ENCODE results near the gene RASL10B.

The RASL10B gene

DNA sequence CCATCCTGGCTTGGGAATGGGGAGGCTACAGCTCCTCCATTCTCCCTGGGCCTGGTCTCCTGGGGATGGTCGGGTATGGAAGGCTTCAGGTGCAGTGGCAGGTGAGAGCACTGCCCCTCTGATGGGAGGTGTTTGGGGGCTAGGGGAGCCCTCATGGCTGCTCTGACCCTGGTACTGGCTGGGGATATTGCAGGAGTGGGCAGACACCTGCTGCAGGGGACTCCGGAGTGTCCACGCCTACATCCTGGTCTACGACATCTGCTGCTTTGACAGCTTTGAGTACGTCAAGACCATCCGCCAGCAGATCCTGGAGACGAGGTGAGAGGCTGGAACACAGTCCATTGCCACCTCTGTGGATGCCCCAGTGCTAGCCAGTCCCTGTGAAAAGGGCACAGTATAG lies 8.8 kb downstream of the RASL10B start:
- H3K36me3 ChIP-seq (ENCODE audit: control insufficient read depth in 5 of 5, insufficient read depth in 5 of 5, low read length in 5 of 5) = no peaks in the 10 kb centered on the region
- H3K9ac ChIP-seq (ENCODE audit: low read length in 5 of 5) = no peak overlapping the region
- peaks cover 0 to 12% (median 9%) of the 10 kb centered on the region in 5 donors for H3K4me1 ChIP-seq (ENCODE audit: control insufficient read depth in 5 of 5, insufficient read depth in 5 of 5, low read length in 5 of 5)
- peaks cover 4 to 41% (median 23%) of the 10 kb centered on the region in 5 donors for H3K27me3 ChIP-seq (ENCODE audit: control insufficient read depth in 5 of 5, insufficient read depth in 4 of 5, low read length in 5 of 5)
- no peak overlapping the region for H3K27ac ChIP-seq (ENCODE audit: low read depth, low read length)
- H3K4me3 ChIP-seq (ENCODE audit: low read depth in 1 of 5, low read length in 5 of 5) = no peak overlapping the region
- no peaks in the 10 kb centered on the region for H3K9me3 ChIP-seq (ENCODE audit: control insufficient read depth in 5 of 5, low read length in 5 of 5)

DNA sequence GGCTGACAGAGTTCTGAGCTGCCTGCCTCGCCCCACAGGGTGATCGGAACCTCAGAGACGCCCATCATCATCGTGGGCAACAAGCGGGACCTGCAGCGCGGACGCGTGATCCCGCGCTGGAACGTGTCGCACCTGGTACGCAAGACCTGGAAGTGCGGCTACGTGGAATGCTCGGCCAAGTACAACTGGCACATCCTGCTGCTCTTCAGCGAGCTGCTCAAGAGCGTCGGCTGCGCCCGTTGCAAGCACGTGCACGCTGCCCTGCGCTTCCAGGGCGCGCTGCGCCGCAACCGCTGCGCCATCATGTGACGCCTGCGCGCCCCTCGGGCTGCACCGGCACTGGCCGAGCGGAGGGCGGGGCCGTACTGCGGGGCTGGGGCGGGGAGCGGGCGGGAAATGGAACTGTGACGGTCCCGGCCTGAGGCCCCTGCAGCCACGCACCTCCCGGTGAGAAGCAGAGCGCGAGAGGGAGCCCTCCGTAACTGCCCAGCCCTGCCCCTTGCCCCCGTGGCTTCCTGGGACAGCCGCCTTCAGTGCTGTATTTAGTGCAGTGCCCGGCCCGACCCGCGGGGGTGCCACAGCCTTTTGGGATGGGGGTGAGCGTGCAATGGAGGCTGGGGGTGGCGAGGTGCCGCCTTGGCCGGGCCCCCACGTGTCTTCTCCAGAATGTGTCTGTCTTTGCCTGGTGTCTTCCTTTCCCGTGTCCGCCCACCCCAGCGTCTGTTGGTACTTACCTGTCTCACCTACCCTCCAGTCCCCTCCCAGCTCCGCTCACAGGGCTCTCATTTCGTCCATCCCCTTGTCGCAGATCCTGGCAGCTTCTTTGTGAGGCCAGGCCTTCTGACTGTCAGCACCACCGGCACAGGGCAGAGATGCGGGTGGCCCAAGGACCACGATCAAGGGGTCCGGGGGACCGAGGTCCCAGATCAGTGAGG lies 9.8 kb downstream of the RASL10B start:
- H3K36me3 ChIP-seq (ENCODE audit: control insufficient read depth in 5 of 5, insufficient read depth in 5 of 5, low read length in 5 of 5) = no peaks in the 10 kb centered on the region
- H3K27ac ChIP-seq (ENCODE audit: low read depth, low read length) = no peak overlapping the region
- peak overlapping the region in 3 of 5 donors; percentile 13 to 37 (median 26) for H3K4me3 ChIP-seq (ENCODE audit: low read depth in 1 of 5, low read length in 5 of 5)
- H3K27me3 ChIP-seq (ENCODE audit: control insufficient read depth in 5 of 5, insufficient read depth in 4 of 5, low read length in 5 of 5) = peaks cover 4 to 42% (median 23%) of the 10 kb centered on the region in 5 donors
- H3K9ac ChIP-seq (ENCODE audit: low read length in 5 of 5) = no peak overlapping the region
- peaks cover 0 to 12% (median 9%) of the 10 kb centered on the region in 5 donors for H3K4me1 ChIP-seq (ENCODE audit: control insufficient read depth in 5 of 5, insufficient read depth in 5 of 5, low read length in 5 of 5)
- no peaks in the 10 kb centered on the region for H3K9me3 ChIP-seq (ENCODE audit: control insufficient read depth in 5 of 5, low read length in 5 of 5)

DNA sequence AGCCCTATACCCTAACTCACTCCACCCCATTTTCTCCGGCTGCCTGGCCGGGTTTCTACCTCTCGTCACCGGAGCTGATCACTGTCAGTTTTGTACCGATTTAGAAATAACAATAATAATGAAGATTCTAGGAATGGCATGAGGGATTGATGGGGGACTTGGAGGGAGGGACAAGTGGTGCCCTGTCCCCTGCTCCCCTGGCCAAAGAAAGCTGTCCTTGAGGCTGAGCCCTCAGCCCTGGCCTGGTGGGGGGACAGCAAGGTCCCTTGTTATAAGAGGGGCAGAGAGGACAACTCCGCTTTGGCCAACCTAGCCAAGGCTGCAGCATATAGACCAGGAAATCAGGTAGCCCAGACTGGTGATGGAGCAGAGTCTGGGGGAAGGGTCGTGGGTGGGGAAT lies 11.1 kb downstream of the RASL10B start:
- H3K27me3 ChIP-seq (ENCODE audit: control insufficient read depth in 5 of 5, insufficient read depth in 4 of 5, low read length in 5 of 5) = peaks cover 4 to 42% (median 23%) of the 10 kb centered on the region in 5 donors
- no peaks in the 10 kb centered on the region for H3K36me3 ChIP-seq (ENCODE audit: control insufficient read depth in 5 of 5, insufficient read depth in 5 of 5, low read length in 5 of 5)
- no peak overlapping the region for H3K4me3 ChIP-seq (ENCODE audit: low read depth in 1 of 5, low read length in 5 of 5)
- H3K4me1 ChIP-seq (ENCODE audit: control insufficient read depth in 5 of 5, insufficient read depth in 5 of 5, low read length in 5 of 5) = peaks cover 0 to 13% (median 9%) of the 10 kb centered on the region in 5 donors
- H3K9me3 ChIP-seq (ENCODE audit: control insufficient read depth in 5 of 5, low read length in 5 of 5) = no peaks in the 10 kb centered on the region
- H3K9ac ChIP-seq (ENCODE audit: low read length in 5 of 5) = no peak overlapping the region
- H3K27ac ChIP-seq (ENCODE audit: low read depth, low read length) = no peak overlapping the region

DNA sequence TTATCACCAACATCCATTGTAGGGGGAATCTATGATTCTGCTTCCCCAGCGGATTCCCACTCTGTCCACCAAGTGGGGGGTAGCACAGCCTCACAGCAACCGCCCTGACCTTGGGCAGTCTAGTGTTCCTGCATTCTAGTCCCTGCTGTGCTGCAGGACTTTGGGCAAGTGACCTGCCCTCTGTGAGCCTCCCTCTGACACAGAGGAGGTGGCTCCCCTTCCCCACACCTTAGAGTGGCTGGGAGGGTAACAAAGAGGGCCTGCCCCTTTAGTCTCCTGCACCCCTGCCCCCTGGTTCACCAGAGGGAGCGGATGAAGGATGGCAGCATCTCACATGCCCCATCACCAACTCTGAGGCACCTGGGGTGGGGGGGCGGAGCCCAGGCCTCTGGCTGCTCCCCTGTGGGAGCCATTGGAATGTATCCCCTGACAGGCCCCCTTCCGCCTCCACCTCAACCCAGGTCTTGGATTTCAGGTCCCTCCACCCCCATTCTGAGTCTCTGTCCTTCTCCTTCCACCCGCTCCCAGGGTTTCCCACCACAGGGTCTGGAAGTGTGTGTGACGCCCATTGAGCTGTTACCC lies 11.5 kb downstream of the RASL10B start:
- no peak overlapping the region for H3K9ac ChIP-seq (ENCODE audit: low read length in 5 of 5)
- peaks cover 4 to 45% (median 25%) of the 10 kb centered on the region in 5 donors for H3K27me3 ChIP-seq (ENCODE audit: control insufficient read depth in 5 of 5, insufficient read depth in 4 of 5, low read length in 5 of 5)
- no peaks in the 10 kb centered on the region for H3K36me3 ChIP-seq (ENCODE audit: control insufficient read depth in 5 of 5, insufficient read depth in 5 of 5, low read length in 5 of 5)
- no peak overlapping the region for H3K4me3 ChIP-seq (ENCODE audit: low read depth in 1 of 5, low read length in 5 of 5)
- H3K9me3 ChIP-seq (ENCODE audit: control insufficient read depth in 5 of 5, low read length in 5 of 5) = no peaks in the 10 kb centered on the region
- no peak overlapping the region for H3K27ac ChIP-seq (ENCODE audit: low read depth, low read length)
- H3K4me1 ChIP-seq (ENCODE audit: control insufficient read depth in 5 of 5, insufficient read depth in 5 of 5, low read length in 5 of 5) = peaks cover 0 to 17% (median 9%) of the 10 kb centered on the region in 5 donors

DNA sequence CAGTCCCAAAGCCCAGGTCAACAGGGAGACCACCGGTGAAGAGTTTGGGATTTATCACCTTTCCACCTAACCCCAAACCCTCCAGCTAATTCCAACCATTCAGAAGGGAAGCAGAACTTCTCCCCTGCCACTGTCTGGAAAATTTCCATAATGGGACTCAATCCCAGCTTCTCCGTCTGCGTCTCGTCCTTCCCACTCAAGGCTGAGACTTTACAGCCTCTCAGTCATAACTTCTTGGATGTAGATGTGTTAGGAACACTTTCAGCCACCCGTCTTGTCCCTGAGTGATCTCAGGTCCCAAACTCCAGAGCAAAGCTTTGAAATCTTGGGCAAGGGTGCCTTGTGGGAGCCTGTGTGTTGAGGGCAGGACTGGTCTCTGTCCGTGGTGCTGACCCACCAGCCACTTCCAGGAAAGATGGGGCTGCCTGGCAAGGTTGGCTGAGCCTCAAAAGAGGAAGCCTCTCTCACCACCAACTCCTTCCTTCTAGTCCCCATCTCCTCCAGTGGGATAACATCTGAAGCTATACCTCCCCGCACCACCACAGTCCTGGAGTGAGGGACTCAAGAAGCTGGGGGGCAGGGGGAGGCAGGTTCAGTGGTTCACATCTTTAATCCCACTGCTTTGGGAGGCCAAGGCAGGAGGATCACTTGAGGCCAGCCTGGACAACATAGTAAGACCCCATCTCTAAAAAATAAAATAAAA lies 12.3 kb downstream of the RASL10B start:
- no peak overlapping the region for H3K9ac ChIP-seq (ENCODE audit: low read length in 5 of 5)
- H3K27me3 ChIP-seq (ENCODE audit: control insufficient read depth in 5 of 5, insufficient read depth in 4 of 5, low read length in 5 of 5) = peaks cover 4 to 53% (median 28%) of the 10 kb centered on the region in 5 donors
- no peaks in the 10 kb centered on the region for H3K36me3 ChIP-seq (ENCODE audit: control insufficient read depth in 5 of 5, insufficient read depth in 5 of 5, low read length in 5 of 5)
- no peak overlapping the region for H3K4me3 ChIP-seq (ENCODE audit: low read depth in 1 of 5, low read length in 5 of 5)
- no peak overlapping the region for H3K27ac ChIP-seq (ENCODE audit: low read depth, low read length)
- H3K9me3 ChIP-seq (ENCODE audit: control insufficient read depth in 5 of 5, low read length in 5 of 5) = no peaks in the 10 kb centered on the region
- H3K4me1 ChIP-seq (ENCODE audit: control insufficient read depth in 5 of 5, insufficient read depth in 5 of 5, low read length in 5 of 5) = peaks cover 0 to 25% (median 10%) of the 10 kb centered on the region in 5 donors

DNA sequence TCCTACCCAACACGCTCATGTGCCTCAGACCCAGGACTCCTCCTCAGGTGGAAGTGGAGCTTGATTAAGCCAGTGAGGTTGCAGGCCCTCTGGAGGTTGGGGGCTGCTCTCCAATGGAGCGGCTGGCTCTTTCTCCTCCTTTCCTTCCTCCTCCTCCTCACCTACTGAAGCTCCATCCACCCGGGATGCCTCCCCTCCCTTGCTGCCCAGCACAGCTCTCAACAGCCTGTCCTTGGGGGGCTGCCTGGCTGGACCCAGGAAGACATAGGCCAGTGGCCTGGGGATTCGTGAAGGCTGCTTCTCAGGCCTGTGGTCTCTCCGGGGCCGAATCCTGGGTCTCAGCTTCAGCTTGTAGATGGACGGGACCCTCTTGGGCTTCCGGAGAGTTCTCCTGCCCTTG lies 13.4 kb downstream of the RASL10B start:
- peaks cover 4 to 64% (median 38%) of the 10 kb centered on the region in 5 donors for H3K27me3 ChIP-seq (ENCODE audit: control insufficient read depth in 5 of 5, insufficient read depth in 4 of 5, low read length in 5 of 5)
- peaks cover 0 to 32% (median 16%) of the 10 kb centered on the region in 5 donors for H3K4me1 ChIP-seq (ENCODE audit: control insufficient read depth in 5 of 5, insufficient read depth in 5 of 5, low read length in 5 of 5)
- H3K27ac ChIP-seq (ENCODE audit: low read depth, low read length) = no peak overlapping the region

DNA sequence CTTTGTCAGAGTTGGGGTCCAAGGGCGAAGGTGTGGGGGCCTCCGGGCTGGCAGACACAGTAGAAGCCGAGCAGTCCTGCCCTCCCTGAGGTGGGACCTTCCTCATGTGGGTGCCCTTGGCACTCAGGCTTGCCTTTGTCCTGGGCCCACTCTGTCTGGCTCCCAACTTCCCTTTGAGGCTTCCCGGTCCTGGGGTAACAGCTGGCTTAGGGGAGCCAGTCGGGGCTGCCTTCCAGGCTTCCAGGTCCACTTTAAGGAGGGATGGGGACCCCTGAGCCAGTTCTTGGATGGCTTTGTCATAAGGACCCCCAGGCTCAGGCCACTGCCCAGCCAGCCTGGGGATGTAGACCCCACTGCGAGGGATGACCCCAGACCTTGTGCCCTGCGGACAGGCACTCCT lies 13.8 kb downstream of the RASL10B start:
- peaks cover 0 to 36% (median 21%) of the 10 kb centered on the region in 5 donors for H3K4me1 ChIP-seq (ENCODE audit: control insufficient read depth in 5 of 5, insufficient read depth in 5 of 5, low read length in 5 of 5)
- H3K9me3 ChIP-seq (ENCODE audit: control insufficient read depth in 5 of 5, low read length in 5 of 5) = no peaks in the 10 kb centered on the region
- no peak overlapping the region for H3K9ac ChIP-seq (ENCODE audit: low read length in 5 of 5)
- H3K27ac ChIP-seq (ENCODE audit: low read depth, low read length) = no peak overlapping the region
- no peak overlapping the region for H3K4me3 ChIP-seq (ENCODE audit: low read depth in 1 of 5, low read length in 5 of 5)
- no peaks in the 10 kb centered on the region for H3K36me3 ChIP-seq (ENCODE audit: control insufficient read depth in 5 of 5, insufficient read depth in 5 of 5, low read length in 5 of 5)
- H3K27me3 ChIP-seq (ENCODE audit: control insufficient read depth in 5 of 5, insufficient read depth in 4 of 5, low read length in 5 of 5) = peaks cover 4 to 66% (median 40%) of the 10 kb centered on the region in 5 donors

More for the DNA sequence above, 13.4 kb downstream of the RASL10B start:
- no peak overlapping the region for H3K4me3 ChIP-seq (ENCODE audit: low read depth in 1 of 5, low read length in 5 of 5)
- no peak overlapping the region for H3K9ac ChIP-seq (ENCODE audit: low read length in 5 of 5)
- no peaks in the 10 kb centered on the region for H3K36me3 ChIP-seq (ENCODE audit: control insufficient read depth in 5 of 5, insufficient read depth in 5 of 5, low read length in 5 of 5)
- H3K9me3 ChIP-seq (ENCODE audit: control insufficient read depth in 5 of 5, low read length in 5 of 5) = no peaks in the 10 kb centered on the region

DNA sequence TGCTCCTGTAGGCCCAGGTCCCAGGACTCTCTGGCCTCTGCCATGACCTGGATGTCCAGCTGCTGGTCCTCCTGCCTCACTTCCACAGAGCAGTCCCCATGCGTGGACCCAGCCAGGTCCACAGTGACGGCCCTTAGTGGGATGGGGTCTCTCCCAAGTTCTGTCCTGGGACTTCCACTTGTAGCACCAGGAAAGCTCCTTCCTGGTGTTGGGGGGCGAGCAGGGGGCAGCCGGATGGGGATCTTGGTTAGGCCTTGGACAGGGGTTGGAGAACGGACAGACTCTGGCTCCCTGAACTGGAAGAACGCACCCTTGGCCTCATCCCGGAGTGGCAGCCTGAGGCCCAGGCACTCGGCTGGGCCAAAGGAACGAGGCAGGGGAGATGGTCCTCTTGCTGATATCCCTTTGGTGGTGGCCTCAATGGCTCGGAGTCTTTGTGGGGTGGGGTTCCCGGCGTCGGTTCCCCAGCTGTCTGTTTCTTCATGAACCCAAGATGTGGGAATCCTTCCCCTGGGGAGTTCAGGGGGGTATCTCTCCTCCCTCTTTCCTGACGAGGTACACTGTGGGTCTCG lies 14.4 kb downstream of the RASL10B start:
- H3K27me3 ChIP-seq (ENCODE audit: control insufficient read depth in 5 of 5, insufficient read depth in 4 of 5, low read length in 5 of 5) = peaks cover 3 to 65% (median 41%) of the 10 kb centered on the region in 5 donors
- no peaks in the 10 kb centered on the region for H3K9me3 ChIP-seq (ENCODE audit: control insufficient read depth in 5 of 5, low read length in 5 of 5)

DNA sequence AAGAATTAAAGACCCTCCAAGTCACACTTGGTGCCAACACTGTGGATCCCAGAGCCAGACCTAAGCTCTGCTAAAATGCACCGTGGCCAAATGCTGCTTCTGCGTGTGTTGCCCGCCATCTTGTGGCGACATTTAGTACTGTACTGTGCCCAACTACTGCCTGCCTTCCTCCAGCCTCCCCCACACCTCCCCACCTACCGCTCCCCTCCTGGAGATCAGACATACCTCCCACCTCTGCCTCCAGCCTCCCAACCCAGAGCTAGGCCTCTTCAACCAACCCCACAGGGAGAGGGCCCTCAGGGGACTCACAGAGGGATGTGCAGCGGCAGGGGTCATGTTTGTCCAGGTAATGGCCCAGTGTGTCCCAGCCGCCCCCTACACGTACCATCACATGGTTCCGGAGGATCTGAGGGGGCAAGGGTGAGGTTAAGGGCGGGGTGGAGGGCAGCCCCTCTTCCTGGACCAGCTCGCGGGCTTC lies 16.1 kb downstream of the RASL10B start:
- Histone ChIP-seq H3K27me3 (ENCODE audit: control insufficient read depth in 5 of 5, insufficient read depth in 4 of 5, low read length in 5 of 5) (peaks cover 0 to 53% (median 30%) of the 10 kb centered on the region in 5 donors), H3K9me3 (ENCODE audit: control insufficient read depth in 5 of 5, low read length in 5 of 5) (no peaks in the 10 kb centered on the region)

More for the DNA sequence above, 14.4 kb downstream of the RASL10B start:
- peaks cover 0 to 40% (median 27%) of the 10 kb centered on the region in 5 donors for H3K4me1 ChIP-seq (ENCODE audit: control insufficient read depth in 5 of 5, insufficient read depth in 5 of 5, low read length in 5 of 5)
- no peak overlapping the region for H3K4me3 ChIP-seq (ENCODE audit: low read depth in 1 of 5, low read length in 5 of 5)
- no peak overlapping the region for H3K9ac ChIP-seq (ENCODE audit: low read length in 5 of 5)
- H3K36me3 ChIP-seq (ENCODE audit: control insufficient read depth in 5 of 5, insufficient read depth in 5 of 5, low read length in 5 of 5) = no peaks in the 10 kb centered on the region
- H3K27ac ChIP-seq (ENCODE audit: low read depth, low read length) = no peak overlapping the region

More for the DNA sequence above, 16.1 kb downstream of the RASL10B start:
- Histone ChIP-seq H3K4me3 (ENCODE audit: low read depth in 1 of 5, low read length in 5 of 5) (no peak overlapping the region), H3K9ac (ENCODE audit: low read length in 5 of 5) (no peak overlapping the region), H3K4me1 (ENCODE audit: control insufficient read depth in 5 of 5, insufficient read depth in 5 of 5, low read length in 5 of 5) (peaks cover 0 to 46% (median 34%) of the 10 kb centered on the region in 5 donors), H3K36me3 (ENCODE audit: control insufficient read depth in 5 of 5, insufficient read depth in 5 of 5, low read length in 5 of 5) (no peaks in the 10 kb centered on the region), H3K27ac (ENCODE audit: low read depth, low read length) (no peak overlapping the region)
